Activated CD4-positive, alpha-beta T cell treated with anti-CD3 and anti-CD28 coated beads, Interleukin-2, amount 50 U/mL, for 4 hours (primary cell): ENCODE results near the gene CCM2.

Source experiments
- DNase-seq, 2 experiments: peaks; one replicate each; pipeline ENCODE4 v3.0.0-alpha.2; 2020

CCM2 gene

GRCh38 chr7:45085619-45086200 is 85.7 kb downstream of the CCM2 start:
- no peak for DNase-seq

- DNase-seq, result no peak
These were observed 86.5 kb downstream of the CCM2 start for GRCh38 chr7:45086331-45087065.

- no peak for DNase-seq
These were observed 87.5 kb downstream of the CCM2 start for GRCh38 chr7:45087301-45088145.

GRCh38 chr7:45088146-45088701 is 88.2 kb downstream of the CCM2 start:
- no peak for DNase-seq

- DNase-seq, result no peak
These were observed 88.9 kb downstream of the CCM2 start, which contains the start of gene NACAD for GRCh38 chr7:45088821-45089340. NACAD (minus strand) TSS chr7:45088969; CDS start chr7:45088894, 75 bp downstream.

GRCh38 chr7:45089341-45089891 is 89.4 kb downstream of the CCM2 start:
- DNase-seq, result peak; percentile 35 to 45

- DNase-seq, result no peak
These were observed 92.3 kb downstream of the CCM2 start for GRCh38 chr7:45092100-45092930.

GRCh38 chr7:45092931-45093235 is 92.9 kb downstream of the CCM2 start:
- DNase-seq, result no peak

GRCh38 chr7:45098983-45099839 is 99.2 kb downstream of the CCM2 start:
- no peak for DNase-seq

- no peak for DNase-seq
These were observed 100.1 kb downstream of the CCM2 start for GRCh38 chr7:45099891-45100760.

GRCh38 chr7:45100761-45101480 is 100.9 kb downstream of the CCM2 start:
- DNase-seq, result no peak

- no peak for DNase-seq
These were observed 101.7 kb downstream of the CCM2 start for GRCh38 chr7:45101748-45102147.

- no peak for DNase-seq
These were observed 103.0 kb downstream of the CCM2 start for GRCh38 chr7:45102785-45103712.

GRCh38 chr7:45103958-45104843 is 104.2 kb downstream of the CCM2 start:
- no peak for DNase-seq

GRCh38 chr7:45104844-45105587 is 105.0 kb downstream of the CCM2 start:
- DNase-seq, result no peak

- no peak for DNase-seq
These were observed 105.7 kb downstream of the CCM2 start for GRCh38 chr7:45105588-45106188.
